T47D (cell line): ENCODE results near the gene MYO7A.

Experiments
- DNase-seq, 2 experiments: peaks; one replicate each; pipeline versions ENCODE4 v3.0.0 to v3.0.0-alpha.2; 2011 to 2012; ENCODE audit warnings: low read depth in 1 of 2, low spot score in 1 of 2
- JUND ChIP-seq: IDR thresholded peaks from 2 replicates; pipeline ENCODE4 v1.6.1; 2012; ENCODE audit warnings: low read depth
- in situ Hi-C: cut with HindIII; loops from 2 replicates; pipeline ENCODE4 v1.10.0; 2016; ENCODE audit warnings: low sequenced_read_pairs, low pct_unique_long_range_greater_than_20kb

The MYO7A gene

DNA sequence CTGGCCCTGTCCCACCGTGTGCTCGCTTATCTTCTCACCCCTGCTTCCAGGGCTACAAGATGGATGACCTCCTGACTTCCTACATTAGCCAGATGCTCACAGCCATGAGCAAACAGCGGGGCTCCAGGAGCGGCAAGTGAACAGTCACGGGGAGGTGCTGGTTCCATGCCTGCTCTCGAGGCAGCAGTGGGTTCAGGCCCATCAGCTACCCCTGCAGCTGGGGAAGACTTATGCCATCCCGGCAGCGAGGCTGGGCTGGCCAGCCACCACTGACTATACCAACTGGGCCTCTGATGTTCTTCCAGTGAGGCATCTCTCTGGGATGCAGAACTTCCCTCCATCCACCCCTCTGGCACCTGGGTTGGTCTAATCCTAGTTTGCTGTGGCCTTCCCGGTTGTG lies 86.5 kb downstream of the MYO7A start:
- DNase-seq: no peak
- TF ChIP-seq JUND: no peak
- in situ Hi-C loops: no loop called here

DNA sequence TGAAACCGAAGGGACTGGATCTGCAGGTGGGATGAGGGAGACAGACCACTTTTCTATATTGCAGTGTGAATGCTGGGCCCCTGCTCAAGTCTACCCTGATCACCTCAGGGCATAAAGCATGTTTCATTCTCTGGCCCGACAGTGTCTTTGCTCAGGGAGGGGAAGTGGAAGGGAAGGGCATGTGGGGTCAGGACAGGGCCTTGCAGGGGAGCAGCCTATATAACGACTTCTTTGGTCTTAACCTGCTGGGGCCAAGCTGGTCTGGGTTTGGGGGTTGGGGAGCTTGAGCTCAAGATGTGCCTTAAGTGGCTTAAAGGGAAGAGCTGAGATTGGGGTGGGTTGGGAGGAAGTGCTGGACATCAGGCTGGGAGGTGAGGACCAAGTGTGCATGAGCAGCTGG lies 87.1 kb downstream of the MYO7A start:
- in situ Hi-C loops: no loop called here
- DNase-seq: no peak
- TF ChIP-seq JUND: no peak

DNA sequence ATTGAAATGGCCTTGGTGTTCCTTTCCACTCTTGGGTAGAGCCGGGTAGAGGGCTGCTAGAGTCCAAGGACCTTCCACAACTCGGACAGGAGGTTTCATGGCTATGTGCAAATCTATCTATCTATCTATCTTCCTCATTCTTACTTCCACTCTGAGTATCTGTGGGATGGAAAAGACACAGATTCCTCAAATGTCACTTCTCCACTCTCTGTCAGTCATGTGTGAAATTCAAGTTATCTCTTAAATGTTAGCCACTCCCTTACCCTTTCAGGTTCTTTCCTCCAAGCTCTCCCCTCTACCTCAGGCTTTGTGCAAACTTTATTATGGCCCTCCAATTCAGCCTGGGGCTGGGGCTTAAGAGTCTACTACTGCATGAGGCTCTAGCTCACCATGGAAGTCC lies 89.1 kb downstream of the MYO7A start:
- in situ Hi-C loops: no loop called here
- DNase-seq: no peak
- TF ChIP-seq JUND: no peak

DNA sequence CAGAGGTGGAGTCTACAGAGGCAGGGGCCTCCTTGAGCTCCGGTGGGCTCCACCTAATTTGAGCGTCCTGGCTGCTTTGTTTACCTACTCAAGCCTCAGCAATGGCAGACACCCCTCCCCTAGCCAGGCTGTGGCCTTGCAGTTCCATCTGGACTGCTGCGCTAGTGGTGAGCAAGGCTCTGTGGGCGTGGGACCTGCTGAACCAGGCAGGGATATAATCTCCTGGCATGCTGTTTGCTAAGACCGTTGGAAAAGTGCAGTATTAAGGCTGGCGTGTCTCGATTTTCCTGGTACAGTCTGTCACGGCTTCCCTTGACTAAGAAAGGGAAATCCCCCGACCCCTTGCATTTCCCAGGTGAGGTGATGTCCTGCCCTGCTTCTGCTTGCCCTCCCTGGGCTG lies 95.8 kb downstream of the MYO7A start:
- in situ Hi-C loops: no loop called here
- no peak for DNase-seq
- TF ChIP-seq JUND: no peak

DNA sequence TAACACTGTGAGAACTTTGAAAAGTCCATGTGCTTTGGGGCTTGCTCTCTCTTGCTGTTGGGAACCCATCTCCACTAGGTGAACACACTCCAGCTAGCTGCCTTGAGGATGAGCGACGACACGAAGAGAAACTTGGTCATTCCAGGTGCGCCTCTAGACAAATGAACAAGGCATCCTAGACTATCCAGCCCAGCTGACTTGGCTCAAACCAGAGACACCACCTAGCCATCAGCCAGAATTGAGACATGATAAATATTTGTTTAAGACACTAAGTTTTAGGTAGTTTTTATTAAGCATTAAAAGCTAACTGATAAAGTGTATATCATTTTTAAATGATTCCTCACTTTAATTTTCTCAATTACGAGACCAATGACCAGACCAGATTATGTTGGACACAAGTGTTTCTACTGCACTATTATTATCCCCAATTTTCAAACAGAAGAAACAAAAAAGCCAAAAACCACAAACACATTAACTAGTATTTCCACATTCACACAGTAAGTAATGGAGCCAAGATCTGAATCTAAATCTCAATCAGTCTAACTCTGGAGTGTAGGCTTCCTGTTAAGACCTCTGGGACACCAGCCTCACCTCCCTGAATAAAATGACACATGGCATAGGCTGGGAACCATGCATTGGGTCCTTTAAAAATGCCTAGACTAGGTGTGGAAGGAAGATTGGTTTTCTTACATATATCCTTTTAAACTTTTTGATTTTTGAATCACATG lies 103.0 kb downstream of the MYO7A start:
- TF ChIP-seq JUND: no peak
- in situ Hi-C loops: no loop called here
- peak in 1 of 2 experiments; percentile 18 for DNase-seq

DNA sequence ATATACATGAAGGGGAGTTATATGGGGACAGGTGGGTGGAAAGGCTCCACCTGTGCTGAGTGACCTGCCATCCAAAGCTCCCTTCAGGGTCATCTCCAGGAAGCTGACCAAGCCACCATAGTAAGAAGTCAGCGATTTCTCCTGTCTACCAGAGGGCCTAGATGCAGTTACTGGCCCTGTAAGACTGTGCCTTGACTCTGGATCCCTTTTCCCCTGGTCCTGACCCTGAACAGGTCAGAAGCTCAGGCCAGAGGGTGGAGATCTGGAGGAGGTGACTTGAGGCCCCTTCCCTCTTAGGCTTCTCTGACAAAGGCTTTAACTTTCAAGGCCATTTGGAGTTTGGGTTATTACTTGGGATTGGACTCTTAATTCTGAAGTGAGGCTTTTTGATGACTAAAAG lies 103.8 kb downstream of the MYO7A start:
- TF ChIP-seq JUND: no peak
- in situ Hi-C loops: no loop called here
- no peak for DNase-seq

DNA sequence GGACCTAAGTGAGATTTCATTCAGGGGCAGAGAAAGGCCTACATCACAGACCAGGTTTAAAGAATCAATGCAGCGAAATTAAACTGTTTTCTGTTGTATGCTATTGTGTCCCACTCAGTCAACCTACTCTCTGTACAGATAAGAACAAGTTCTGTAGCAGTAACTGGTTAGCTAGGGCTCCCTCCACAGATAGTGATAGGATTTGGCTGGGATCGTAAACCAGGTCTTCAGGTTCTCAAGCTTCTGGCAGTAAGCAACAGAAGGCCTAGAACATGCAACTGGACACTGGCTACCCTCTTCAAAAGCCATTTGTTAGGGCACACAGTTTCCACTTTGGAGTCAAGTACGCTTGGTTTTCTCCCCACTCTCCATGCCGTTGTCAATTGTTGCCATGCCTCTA lies 104.2 kb downstream of the MYO7A start:
- in situ Hi-C loops: no loop called here
- no peak for TF ChIP-seq JUND
- no peak for DNase-seq

DNA sequence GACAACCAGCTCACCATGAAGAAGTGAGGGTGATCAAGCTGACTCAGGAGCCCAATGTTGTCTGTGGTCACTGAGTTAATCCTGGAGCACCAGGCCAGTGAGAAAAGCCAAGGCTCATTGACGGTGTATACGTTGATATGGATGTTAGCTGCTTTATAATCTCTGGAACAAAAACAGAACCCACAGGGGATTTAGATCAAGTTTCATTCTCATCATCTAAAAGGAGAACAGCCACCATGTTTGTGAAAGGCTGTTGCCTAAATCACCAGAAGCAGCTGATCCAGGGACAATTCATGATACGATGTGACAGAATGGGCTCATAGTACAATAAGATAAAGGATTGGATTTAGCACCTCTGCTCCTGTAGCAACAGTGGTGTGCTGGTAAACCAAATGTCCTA lies 105.0 kb downstream of the MYO7A start:
- no peak for DNase-seq
- in situ Hi-C loops: no loop called here
- TF ChIP-seq JUND: no peak

DNA sequence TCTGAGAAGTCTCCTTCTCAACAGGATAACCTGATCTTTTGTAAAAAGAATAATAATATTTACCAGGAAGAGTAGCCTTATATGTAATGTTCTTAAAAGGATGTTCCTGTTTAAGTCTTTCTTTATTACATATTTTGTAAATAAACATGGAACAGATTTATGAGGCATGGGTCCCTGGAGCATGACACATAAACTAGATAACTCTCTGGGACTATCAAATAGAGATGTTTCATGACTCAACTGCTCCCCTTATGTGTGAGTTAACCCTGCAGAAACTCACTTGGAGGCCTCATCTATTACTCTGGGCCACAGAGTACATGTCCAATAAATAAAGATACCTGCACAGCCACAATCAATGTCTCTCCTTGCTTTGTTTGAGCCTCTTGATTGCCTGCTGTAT lies 108.9 kb downstream of the MYO7A start:
- DNase-seq: no peak
- TF ChIP-seq JUND: no peak
- in situ Hi-C loops: no loop called here

DNA sequence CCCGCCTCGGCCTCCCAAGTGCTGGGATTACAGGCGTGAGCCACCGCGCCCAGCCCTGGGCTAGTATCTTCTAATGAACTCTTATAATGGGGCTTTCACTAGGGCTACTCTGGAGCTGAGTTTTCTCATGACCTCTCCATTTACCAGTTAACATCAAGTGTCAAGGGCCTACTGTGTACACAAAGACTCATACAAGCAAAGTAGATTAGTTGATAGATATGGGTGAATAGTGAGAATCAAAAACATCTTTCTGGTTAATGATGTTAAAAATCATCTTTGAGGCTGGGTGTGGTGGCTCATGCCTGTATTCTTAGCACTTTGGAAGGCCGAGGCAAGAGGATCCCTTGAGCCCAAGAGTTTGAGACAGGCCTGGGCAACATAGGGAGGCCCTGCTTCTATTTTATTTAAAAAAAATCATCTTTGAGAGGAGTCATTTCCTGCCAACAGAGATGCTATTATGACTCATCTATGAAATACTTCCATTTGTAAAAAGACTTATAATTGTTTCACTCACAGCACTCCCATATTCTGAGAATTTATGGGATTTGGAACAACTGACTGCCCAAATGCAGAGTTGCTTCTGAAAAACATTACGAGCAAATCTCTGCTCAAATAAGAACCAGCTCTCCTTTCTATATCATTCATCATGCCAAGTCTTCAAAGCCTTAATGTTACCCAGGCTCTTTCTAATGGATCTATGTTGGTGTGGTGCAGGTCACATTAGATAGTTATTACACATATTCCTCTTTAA lies 116.4 kb downstream of the MYO7A start:
- in situ Hi-C loops: no loop called here
- DNase-seq: no peak

DNA sequence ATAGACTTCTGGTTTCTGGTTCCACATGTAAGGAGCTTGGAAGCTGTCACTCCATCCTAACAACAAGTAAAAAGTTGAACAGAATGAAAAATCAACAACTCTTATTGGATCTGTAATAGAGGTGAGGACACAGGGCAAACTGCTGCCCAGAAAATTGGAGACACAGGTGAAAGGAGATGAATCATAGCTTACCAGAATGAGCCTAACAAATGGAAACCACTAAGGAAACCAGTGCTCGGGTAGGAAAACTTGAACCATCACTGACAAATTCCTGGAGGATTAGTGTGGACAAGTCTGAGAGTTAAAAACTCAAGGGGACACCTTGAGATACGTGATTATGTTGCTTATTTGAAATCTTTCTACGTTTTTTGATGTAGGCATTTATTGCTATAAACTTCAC lies 121.4 kb downstream of the MYO7A start:
- TF ChIP-seq JUND: no peak
- in situ Hi-C loops: no loop called here
- DNase-seq: no peak

More for the DNA sequence above, 116.4 kb downstream of the MYO7A start:
- no peak for TF ChIP-seq JUND

DNA sequence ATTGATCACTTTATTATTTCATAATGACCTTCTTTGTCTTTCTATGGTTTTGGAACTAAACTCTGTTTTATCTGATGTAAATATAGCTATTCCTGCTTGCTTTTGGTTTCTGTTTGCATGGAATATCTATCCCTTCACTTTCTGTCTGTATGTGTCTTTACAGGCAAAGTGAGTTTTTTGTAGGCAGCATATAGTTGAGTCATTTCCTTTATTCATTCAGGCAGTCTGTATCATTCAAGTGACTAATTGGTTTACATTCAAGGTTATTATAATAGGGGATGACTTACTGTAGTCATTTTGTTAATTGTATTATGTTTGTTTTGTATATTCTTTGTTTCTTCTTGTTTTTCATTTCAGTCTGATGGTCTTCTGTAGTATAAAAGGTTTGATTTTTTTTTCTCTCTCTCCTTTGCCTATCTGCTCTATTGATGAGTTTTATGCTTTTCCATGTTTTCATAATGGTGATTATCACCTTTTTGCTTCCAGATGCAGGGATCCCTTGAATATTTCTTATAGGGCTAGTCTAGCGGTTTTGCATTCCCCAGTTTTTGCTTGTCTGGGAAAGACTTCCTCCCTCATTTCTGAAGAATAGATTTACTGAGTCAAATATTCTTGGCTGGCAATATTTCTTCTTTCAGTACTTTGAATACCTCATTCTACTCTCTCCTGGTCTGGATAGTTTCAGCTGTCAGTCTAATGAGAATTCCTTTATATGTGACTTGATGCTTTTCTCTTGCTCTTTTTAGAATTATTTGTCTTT lies 123.0 kb downstream of the MYO7A start:
- TF ChIP-seq JUND: no peak
- no peak for DNase-seq
- in situ Hi-C loops: no loop called here
